Testis (tissue), 3 donors: ENCODE measurements around the gene SH3BP2. TPM values are rescaled to one million over a fixed set of nuclear protein-coding genes. Genes with fewer than 3 reads are reported as not detected.

Source experiments
- DNase-seq: peaks from one replicate; pipeline ENCODE4 v3.0.0-alpha.2; 2019
- H3K27ac ChIP-seq, 2 donors: fragments of 200-600 bp; sonication (generic); one replicate each; pipeline ENCODE4 v1.5.1; 2019
- H3K27me3 ChIP-seq: fragments of 200-600 bp; sonication (generic); one replicate; pipeline ENCODE4 v1.5.1; 2019
- H3K36me3 ChIP-seq: fragments of 200-600 bp; sonication (generic); one replicate; pipeline ENCODE4 v1.5.1; 2017; ENCODE audit warnings: low read depth; ENCODE audit errors: missing control alignments
- H3K4me1 ChIP-seq: fragments of 200-600 bp; sonication (generic); one replicate; pipeline ENCODE4 v1.5.1; 2019
- H3K4me3 ChIP-seq, 2 donors: fragments of 200-600 bp; sonication (generic); one replicate each; pipeline ENCODE4 v1.5.1; 2017 to 2019
- H3K9me3 ChIP-seq: fragments of 200-600 bp; sonication (generic); one replicate; pipeline ENCODE4 v1.5.1; 2017
- CTCF ChIP-seq, 3 experiments: fragments of 450-650 bp in 2 of 3; fragments of 200-600 bp in 1 of 3; sonication (generic) in 1 of 3; IDR thresholded peaks; one replicate each; pipeline ENCODE4 v1.5.1; 2016 to 2019; ENCODE audit warnings: antibody characterized with exemption in 3 of 3, mild to moderate bottlenecking in 2 of 3, moderate library complexity in 1 of 3
- POLR2A ChIP-seq: fragments of 450-650 bp; IDR thresholded peaks from one replicate; pipeline ENCODE4 v1.6.1; 2017; ENCODE audit warnings: antibody characterized with exemption, mild to moderate bottlenecking, moderate library complexity
- WGBS, 2 donors: methylation state at CpG; one replicate each; pipeline ENCODE4 v1.1.5; 2018; 5-methylcytosine and 5-hydroxymethylcytosine counted together
- intact Hi-C: fragments of 100-400 bp; cut with DNase I; formaldehyde crosslinking; loops from one replicate; pipeline ENCODE4 v1.15.1; 2023; ENCODE audit warnings: low total_unique reads
- polyA plus RNA-seq: library from polyadenylated mRNA; stranded (reverse); fragments of 350-450 nt; fragmentation: Illumina TruSeq; extraction: RNeasy Lipid Tissue Mini Kit (QIAGEN cat#74804); gene quantifications from one replicate; pipeline ENCODE4 v1.2.3, GENCODE V29; 2014; ENCODE audit warnings: low read depth, low replicate concordance; ENCODE audit not compliant: insufficient read depth
- total RNA-seq, 2 donors: library from RNA; depleted of rRNA; stranded (reverse); fragments of >200 nt; gene quantifications; one replicate each; pipeline ENCODE4 v1.2.3, GENCODE V29; 2016

SH3BP2 gene
- total and polyA plus RNA-seq, 3 donors from 2014 or later, result 26.6 to 47.3 (median 45.0) TPM

- H3K27ac ChIP-seq, result no peak overlapping the region
- no peaks in the 10 kb centered on the region for H3K36me3 ChIP-seq
- WGBS, 2 donors, result 78 to 79% methylated on average over 3 of the region's 3 CpGs
- no peaks in the 10 kb centered on the region for H3K9me3 ChIP-seq
- H3K27me3 ChIP-seq, result no peaks in the 10 kb centered on the region
- H3K4me3 ChIP-seq, result no peak overlapping the region
- DNase-seq, result no peak
- no peak for TF ChIP-seq CTCF (IDR thresholded peaks at IDR 0.05)
- intact Hi-C loops, result no loop called here
- H3K4me1 ChIP-seq, result no peaks in the 10 kb centered on the region
Measured at GRCh38 chr4:2881431-2881830, 88.5 kb downstream of the SH3BP2 start.

GRCh38 chr4:2882341-2882740 lies 89.5 kb downstream of the SH3BP2 start:
- H3K4me3 ChIP-seq, result no peak overlapping the region
- H3K27me3 ChIP-seq, result no peaks in the 10 kb centered on the region
- H3K27ac ChIP-seq, result no peak overlapping the region
- TF ChIP-seq CTCF (IDR thresholded peaks at IDR 0.05) (no peak), POLR2A (no peak)
- H3K4me1 ChIP-seq, result no peaks in the 10 kb centered on the region
- WGBS, 2 donors, result 92 to 97% methylated on average over 1 of the region's 1 CpG
- H3K9me3 ChIP-seq, result no peaks in the 10 kb centered on the region
- DNase-seq, result no peak
- H3K36me3 ChIP-seq, result no peaks in the 10 kb centered on the region
- intact Hi-C loops, result no loop called here

- no peak overlapping the region for H3K4me3 ChIP-seq
- H3K27me3 ChIP-seq, result no peaks in the 10 kb centered on the region
- DNase-seq, result no peak
- H3K9me3 ChIP-seq, result no peaks in the 10 kb centered on the region
- H3K4me1 ChIP-seq, result peaks cover 1% of the 10 kb centered on the region
- no peak overlapping the region for H3K27ac ChIP-seq
- no peaks in the 10 kb centered on the region for H3K36me3 ChIP-seq
- 93 to 96% methylated on average over 9 of the region's 9 CpGs for WGBS, 2 donors
- TF ChIP-seq CTCF (IDR thresholded peaks at IDR 0.05) (no peak), POLR2A (no peak)
- intact Hi-C loops, result no loop called here
Measured at GRCh38 chr4:2886161-2886560, 93.3 kb downstream of the SH3BP2 start.

GRCh38 chr4:2886622-2887021 lies 93.7 kb downstream of the SH3BP2 start:
- Histone ChIP-seq H3K27me3 (no peaks in the 10 kb centered on the region), H3K36me3 (no peaks in the 10 kb centered on the region), H3K9me3 (no peaks in the 10 kb centered on the region), H3K27ac (no peak overlapping the region), H3K4me3 (no peak overlapping the region), H3K4me1 (peaks cover 5% of the 10 kb centered on the region)
- intact Hi-C loops, result no loop called here
- no peak for DNase-seq
- no peak for TF ChIP-seq POLR2A
- no peak for TF ChIP-seq CTCF (IDR thresholded peaks at IDR 0.05)
- 70 to 74% methylated on average over 6 of the region's 6 CpGs for WGBS, 2 donors

- H3K36me3 ChIP-seq, result no peaks in the 10 kb centered on the region
- TF ChIP-seq CTCF (IDR thresholded peaks at IDR 0.05), result no peak
- TF ChIP-seq POLR2A, result no peak
- WGBS, 2 donors, result 85 to 94% methylated on average over 3 of the region's 3 CpGs
Measured at GRCh38 chr4:2887343-2887742, 94.5 kb downstream of the SH3BP2 start.

More at GRCh38 chr4:2887343-2887742, 94.5 kb downstream of the SH3BP2 start:
- no peaks in the 10 kb centered on the region for H3K27me3 ChIP-seq
- intact Hi-C loops, result no loop called here
- peaks cover 5% of the 10 kb centered on the region for H3K4me1 ChIP-seq
- no peaks in the 10 kb centered on the region for H3K9me3 ChIP-seq
- no peak overlapping the region for H3K4me3 ChIP-seq
- no peak overlapping the region for H3K27ac ChIP-seq
- DNase-seq, result no peak
